Stimulated activated CD8-positive, alpha-beta memory T cell treated with anti-CD3 and anti-CD28 coated beads, Interleukin-12 subunit alpha, Interleukin-12 subunit beta, amount 100 ng/mL, for 24 hours (primary cell): ENCODE measurements around the gene BAZ1A.

Experiments used
- DNase-seq: peaks from one replicate; pipeline ENCODE4 v3.0.0-alpha.2; 2020; ENCODE audit errors: extremely low read depth

Gene BAZ1A, protein sequence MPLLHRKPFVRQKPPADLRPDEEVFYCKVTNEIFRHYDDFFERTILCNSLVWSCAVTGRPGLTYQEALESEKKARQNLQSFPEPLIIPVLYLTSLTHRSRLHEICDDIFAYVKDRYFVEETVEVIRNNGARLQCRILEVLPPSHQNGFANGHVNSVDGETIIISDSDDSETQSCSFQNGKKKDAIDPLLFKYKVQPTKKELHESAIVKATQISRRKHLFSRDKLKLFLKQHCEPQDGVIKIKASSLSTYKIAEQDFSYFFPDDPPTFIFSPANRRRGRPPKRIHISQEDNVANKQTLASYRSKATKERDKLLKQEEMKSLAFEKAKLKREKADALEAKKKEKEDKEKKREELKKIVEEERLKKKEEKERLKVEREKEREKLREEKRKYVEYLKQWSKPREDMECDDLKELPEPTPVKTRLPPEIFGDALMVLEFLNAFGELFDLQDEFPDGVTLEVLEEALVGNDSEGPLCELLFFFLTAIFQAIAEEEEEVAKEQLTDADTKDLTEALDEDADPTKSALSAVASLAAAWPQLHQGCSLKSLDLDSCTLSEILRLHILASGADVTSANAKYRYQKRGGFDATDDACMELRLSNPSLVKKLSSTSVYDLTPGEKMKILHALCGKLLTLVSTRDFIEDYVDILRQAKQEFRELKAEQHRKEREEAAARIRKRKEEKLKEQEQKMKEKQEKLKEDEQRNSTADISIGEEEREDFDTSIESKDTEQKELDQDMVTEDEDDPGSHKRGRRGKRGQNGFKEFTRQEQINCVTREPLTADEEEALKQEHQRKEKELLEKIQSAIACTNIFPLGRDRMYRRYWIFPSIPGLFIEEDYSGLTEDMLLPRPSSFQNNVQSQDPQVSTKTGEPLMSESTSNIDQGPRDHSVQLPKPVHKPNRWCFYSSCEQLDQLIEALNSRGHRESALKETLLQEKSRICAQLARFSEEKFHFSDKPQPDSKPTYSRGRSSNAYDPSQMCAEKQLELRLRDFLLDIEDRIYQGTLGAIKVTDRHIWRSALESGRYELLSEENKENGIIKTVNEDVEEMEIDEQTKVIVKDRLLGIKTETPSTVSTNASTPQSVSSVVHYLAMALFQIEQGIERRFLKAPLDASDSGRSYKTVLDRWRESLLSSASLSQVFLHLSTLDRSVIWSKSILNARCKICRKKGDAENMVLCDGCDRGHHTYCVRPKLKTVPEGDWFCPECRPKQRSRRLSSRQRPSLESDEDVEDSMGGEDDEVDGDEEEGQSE (N-terminal part only)

DNA sequence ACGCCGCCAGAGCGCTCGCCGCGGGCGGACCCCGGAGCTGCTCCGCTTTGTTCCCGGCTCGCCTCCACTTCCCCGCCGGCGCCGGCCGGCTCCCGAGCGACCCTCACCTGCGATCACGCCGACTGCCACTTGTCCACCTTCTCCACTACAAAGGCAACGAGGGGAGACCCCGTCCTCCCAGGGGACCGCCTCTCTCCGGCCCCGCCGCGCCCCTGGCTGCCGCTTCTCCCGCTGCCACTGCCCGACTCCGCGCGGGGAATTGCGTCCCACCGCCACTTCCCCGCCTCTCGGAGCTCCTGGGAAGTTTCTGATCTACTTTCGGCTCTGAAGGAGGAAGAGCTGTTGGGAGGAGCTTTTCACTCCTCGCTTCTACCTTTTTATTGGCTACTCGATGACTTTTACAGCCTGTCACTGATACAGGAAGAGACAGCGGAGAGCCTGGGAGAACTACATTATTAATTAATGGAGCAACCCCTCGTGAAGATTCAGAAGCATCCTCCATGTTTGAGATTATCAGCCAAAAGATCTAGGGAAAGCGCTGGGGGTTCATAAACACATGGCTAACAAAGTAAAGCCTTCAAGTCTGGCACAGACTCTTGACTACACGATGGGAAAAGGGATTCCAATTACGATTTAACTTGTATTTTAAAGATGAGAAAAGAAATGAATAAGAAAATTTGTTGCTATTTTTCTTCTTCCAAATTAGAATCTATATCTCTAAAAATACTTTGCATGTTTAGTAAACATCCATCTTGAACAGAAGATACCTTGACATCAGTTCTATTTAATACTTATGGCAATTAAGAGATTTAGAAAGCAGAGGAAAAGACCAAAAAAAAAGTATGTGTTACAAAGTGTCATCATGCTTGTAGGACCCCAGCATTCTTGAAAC is at the start of gene BAZ1A:
BAZ1A (minus strand) TSS at position 330 of the 892 bp plus-strand sequence. CDS start 756 bp downstream, outside the sequence.
- DNase-seq = no peak

DNA sequence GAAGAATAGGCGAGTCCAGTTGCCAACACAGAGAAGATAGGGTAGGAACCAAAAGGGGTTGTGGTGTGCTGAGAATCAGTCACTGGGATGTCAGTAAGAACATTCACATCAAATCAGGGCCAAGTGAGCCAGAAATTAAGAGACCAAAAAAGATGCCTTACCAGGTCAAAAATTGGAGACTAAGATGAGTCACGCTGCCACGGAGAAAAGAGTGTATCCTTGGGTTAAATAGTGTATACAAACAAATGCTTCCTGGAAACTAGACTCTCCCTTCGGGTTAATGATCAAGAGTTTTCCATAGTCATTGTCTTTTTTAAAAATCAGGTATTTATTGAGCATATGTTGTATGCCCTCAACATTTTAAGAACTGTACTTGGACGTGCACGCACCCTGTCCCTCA is 45.2 kb upstream of the BAZ1A start:
- no peak for DNase-seq

DNA sequence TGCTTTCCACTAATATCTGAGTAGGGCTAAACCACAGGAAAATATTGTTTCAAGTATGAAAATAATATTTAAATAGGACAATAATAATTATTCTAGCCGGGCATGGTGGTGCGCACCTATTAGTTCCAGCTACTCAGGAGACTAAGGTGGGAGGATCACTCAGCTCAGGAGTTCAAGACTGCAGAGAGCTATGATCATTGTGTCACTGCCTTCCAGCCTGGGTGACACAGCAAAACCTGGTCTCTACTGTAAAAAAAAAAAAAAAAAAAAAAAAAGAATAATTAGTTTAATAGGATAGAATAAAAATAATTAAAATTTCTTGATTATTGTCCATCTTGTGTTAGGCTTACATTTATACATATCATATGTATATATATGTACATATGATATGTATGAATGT is 38.5 kb upstream of the BAZ1A start:
- DNase-seq = no peak

DNA sequence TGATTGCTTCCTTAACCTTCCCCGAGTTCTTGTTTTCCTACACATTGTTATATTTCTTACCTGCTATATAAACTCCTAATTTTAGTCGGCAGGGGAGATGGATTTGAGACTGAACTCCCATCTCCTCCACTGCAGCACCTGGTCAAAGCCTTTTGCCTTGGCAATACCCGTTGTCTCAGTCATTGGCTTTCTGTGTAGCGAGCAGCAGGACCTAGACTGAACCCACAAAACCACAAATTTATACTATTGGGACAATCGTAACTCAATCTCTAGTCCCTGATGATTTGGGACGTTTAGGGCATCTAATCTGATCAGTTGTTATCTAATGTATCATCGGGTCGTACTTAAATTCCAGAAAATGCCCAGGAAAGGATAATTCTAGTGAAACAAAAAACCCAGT is 37.8 kb upstream of the BAZ1A start:
- DNase-seq = no peak

DNA sequence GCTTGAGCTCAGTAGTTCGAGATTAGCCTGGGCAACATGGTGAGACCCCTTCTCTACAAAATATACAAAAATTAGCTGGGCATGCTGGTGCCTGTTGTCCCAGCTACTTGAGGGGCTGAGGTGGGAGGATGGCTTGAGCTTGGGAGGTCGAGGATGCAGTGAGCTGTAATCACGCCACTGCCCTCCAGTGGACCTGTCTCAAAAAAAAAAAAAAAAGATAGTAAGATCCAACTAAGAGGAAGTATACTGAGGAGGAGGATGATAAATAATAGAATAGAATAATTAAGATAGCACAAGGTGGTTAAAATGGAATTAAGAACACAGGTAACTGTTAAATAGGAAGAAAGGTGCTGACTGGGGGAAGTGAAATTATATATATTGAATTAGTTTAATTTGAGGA is 37.0 kb upstream of the BAZ1A start:
- no peak for DNase-seq

DNA sequence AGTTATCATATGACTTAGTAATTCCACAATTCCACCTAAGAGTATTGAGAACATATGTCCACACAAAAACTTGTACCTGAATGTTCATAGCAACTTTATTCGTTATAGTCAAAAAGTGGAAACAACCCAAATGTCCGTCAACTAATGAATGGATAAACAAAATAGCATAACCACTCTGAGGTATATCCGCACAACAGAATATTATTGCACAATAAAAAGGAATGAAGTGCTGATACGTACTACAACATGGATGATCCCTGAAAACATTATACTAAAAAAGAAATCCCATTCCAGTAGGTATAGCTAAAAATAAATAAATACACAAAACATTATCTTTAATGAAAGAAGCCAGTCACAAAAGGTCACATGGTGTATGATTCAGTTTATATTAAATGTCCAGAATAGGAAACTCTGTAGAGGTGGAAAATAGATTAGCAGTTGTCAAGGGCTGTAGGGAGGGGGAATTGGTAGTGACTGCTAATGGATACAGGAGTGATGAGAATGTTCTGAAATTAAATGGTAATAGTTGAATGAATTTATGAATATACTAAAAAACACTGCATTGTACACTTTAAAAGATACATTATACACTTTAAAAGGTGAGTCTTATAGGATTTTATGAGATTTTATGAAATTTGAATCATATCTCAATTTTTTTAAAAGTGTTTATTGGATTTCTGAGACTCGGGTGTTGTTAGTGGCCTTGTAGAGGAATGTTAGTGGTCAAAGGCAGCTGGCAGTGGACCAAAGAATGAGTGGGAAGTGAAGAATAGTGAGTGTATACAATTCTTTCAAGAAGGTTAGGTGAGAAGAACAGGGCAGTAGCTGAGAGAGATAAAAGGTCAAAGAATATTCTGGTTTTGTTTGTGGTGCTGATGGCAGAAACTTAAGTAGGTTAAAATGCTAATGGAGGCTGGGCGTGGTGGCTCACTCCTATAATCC is 36.3 kb upstream of the BAZ1A start:
- no peak for DNase-seq

DNA sequence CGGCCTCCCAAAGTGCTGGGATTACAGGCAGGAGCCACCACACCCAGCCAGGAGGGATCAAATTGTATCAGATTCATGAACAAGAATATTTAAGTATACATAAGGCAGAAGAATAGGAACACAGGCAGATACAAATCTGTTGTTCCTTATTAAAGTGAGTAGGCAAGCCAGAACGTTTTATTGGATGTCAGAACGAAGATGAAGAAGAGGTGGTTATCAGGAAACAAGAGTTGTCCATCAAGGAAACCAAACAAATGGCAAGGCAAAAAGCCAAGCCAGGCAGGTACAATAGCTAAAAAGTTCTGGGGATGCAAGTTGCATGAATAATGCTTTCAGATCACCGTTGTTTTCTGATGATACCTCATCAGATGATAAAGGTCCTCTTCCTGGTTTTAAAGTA is 31.1 kb upstream of the BAZ1A start:
- DNase-seq = no peak

DNA sequence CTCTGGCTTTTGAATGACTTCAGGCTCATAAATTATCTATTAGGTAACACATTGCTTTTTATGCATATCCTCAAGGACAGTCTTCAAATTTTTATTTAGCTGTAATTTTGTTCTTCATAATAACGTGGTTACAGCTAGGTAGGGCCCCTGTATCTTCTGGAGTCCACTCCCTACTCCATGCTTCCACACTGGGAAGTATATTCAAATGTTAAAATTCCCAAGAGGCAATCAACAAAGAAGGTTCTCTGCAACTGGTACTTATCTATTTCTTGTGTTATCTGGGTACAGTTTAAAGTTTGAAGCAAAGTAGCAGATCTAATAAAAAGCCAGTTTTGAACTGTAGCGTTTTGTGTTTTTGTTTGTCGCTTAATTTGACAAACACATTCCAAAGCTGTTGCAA is 20.1 kb upstream of the BAZ1A start:
- DNase-seq = no peak

DNA sequence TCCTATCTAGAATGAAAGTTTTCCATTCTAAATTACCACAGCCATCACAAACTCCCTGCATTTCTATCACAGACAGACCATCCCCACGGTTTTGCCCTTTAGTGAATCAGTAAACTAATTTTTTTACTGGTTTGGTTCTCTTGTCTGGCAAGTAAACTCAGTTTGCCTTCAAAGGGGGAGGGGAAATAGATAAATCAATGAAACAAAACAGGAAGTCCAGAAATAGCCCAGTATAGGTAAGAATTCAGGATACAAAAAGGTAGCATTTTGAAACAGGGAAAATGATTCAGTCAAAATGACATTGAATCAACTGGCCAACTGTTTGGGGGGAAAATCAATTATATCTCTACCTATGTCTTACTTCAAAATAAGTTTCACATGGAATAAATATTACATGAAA is 15.8 kb upstream of the BAZ1A start:
- DNase-seq = no peak

DNA sequence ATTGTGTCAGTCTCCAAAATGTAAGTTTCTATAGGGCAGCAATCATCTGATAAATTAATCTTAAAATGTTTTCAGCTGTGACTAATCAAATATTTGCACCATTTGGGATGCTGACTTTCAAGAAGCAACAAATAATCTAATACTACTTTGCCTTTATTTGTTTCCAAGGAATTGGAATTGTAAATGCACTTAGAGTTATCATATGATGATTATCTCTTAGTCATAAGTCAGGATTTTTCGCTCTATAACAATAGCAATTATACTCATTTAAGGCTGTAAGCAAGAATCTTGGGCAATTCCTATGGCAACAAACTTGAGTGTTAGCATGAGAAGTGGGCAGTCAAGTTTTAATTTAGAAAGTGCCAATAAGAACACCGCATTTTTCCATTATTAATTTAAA is 13.0 kb upstream of the BAZ1A start:
- DNase-seq = no peak

DNA sequence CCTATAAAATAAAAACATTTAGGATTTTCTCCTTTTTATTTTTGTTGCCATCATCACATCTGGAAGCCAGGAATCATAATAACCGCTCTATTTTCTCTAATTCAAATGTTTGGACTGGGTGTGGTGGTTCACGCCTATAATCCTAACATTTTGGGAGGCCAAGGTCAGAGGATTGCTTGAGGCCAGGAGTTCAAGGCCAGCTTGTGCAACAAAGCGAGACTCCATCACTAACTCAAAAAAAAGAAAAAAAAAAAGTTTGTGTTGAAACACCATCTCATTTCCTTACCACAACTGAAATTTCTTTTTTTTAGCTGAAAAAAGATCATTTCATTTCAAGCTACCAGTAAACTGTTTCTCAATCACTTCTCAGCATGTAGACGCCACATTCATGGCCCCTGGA is 8.8 kb upstream of the BAZ1A start:
- no peak for DNase-seq

DNA sequence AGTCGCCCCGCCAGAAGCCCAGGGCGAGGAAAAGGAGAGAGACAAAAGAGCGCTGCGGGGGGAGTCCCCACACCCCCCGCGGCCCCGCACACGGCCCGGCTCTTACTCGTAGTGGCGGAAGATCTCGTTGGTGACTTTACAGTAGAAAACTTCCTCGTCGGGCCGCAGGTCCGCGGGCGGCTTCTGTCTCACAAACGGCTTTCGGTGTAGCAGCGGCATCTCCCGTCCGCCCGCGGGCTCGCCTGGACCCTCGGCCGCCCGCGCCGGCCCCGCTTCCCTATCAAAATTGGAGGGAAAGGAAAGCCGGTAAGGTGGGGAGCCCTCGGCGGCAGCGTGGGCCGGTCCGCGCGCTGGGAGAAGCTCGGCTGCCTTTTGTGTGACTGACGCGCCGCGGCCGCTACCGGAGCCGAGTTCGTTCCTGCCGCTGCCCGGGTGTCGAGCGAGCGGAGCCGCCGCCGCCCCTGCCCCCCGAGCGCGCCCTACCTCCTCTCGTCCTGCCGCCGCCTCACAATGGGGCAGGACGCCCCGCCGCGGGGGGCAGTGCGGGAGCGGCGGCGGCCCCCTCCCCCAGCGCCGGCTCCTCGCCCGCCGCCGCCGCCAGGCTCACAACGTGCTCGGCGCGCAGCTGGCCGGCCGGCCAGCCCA is 652 bp downstream of the BAZ1A start:
- DNase-seq = no peak

DNA sequence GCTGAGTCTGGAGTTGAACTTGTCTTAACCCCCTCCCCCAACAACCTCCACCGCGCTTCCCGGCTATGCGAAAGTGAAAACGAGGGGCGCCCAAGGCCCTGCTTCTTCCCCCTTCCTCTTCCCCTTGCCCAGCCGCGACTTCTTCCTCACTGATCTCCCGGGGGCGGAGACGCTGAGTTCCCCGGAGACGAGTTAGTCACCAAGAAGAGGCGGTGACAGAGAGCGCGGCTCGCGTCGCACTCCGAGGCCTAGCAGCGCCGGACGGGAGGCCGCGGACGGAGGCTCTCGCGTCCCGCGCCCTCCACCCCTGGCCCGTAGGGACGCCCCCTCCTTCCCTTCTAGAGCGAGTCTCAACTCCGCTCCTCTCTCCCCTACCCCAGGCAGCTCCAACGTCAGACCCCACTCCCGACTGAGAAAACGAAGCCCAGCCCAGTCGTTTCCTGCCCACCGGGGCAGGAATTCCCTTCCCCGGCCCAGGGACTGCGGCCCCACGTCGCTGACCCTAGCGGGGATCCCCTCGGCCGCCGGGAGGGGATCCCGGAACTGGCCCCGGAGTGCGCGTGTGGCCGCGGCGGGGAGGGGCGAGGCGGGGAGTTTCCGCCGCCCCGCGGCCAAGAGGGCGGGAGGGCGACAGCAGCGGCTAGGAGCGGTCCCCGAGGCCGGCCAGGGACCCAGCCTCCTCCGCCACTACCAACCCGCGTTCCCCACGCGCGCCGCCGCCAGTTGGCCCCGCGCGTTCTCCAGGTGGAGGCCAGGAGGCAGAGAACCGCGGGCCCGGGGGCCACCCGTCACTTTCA is 1.4 kb downstream of the BAZ1A start:
- DNase-seq = peak; percentile 70

DNA sequence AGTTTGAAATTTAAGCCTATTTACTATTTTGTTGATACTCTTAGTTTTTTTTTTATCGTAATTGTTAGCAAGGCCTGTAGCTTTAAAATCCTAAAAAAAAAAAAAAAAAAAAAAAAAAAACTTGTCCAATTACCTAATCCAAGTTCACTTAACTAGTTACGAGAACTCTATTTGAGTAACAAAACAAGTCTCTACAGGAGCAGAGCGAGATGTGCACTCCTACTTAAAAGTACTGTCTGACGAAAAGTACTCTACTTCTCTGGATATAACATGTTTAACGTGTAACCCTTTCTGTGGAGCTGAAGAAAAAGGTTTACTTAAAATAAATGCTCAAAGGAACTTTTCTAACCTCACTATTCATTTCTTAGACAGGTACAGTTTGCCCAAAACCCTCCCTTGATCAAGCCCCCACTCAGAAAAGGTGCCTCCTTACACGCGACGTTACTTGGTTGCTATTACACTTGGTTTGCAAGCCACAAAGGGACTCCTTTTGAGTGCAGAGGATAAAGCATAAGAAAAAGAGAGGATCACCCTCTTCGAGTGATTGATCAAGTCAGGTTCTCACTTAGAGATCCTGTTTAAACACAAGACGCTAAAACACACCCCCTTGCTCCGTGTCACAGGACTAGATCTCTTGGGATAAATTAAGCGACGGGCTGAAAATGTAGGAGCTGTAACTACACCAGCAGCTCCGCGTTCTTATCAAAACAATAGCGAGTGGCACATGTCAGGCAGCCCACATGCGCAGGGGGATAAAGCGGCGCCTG is 2.2 kb downstream of the BAZ1A start:
- DNase-seq = no peak

DNA sequence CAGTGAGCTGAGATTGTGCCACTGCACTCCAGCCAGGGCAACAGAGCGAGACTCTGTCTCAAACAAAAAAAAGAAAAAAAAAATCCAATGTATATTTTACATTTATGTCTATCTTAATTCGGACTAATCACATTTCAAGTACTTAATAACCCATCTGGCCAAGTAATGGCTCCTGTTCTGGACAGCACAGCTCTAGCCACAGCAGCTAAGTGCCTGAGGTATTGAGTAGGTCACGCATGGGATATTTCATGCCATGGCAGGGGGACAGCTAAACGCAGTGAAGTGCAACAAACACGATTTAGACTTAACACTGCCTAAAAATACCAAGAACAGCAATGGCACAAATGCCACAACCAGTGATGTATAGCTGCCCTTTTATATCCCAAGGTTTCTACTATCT is 8.0 kb downstream of the BAZ1A start:
- no peak for DNase-seq

DNA sequence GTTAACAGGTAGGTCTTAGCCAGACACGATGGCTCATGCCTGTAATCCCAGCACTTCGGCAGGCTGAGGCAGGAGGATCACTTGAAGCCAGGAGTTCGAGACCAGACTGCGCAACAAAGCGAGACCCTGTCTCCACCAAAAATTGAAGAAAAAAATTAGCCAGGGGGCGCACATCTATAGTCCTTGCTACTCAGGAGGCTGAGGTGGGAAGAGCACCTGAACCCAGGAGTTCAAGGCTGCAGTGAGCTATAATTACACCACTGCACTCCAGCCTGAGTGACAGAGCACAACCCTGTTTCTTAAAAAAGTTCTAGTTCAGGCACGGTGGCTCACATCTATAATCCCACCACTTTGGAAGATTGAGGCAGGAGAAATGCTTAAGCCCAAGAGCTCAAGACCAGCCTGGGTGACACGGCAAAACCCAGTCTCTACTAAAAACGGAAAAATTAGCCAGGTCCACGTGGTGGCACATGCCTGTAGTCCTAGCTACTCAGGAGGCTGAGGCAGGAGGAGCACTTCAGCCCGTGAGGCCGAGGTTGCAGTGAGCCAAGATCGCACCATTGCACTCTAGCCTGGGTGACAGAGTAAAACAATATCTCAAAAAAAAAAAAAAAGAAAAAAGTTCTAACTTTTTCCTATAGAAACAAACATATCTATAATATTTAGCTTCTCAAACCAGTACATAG is 9.1 kb downstream of the BAZ1A start:
- no peak for DNase-seq

DNA sequence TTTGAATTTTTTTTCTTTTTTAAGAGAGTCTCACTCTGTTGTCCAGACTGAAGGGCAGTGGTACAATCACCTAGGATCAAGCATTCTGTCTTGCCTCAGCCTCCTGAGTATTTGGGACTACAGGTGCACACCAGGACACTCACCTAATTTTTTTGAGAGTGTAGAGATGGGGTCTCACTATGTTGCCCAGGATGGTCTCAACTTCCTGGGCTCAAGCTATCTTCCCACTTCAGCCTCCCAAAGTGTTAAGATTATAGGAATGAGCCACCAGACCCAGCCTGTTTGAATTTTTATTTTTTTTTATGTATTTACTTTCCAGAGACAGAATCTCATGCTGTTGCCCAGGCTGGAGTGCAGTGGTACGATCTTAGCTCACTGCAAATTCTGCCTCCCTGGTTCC is 11.3 kb downstream of the BAZ1A start:
- DNase-seq = no peak
